WI38 (cell line): ENCODE data around the gene MEGF11.

Experiments used
- H3K4me3 ChIP-seq: 2 replicates; pipeline ENCODE4 v1.5.1; 2011; ENCODE audit warnings: low read depth, mild to moderate bottlenecking, control low read depth, low read length
- TF ChIP-seq, protein P1 (sequence below): IDR thresholded peaks from 2 replicates; pipeline ENCODE4 v1.5.1; 2012; ENCODE audit warnings: low read depth, mild to moderate bottlenecking, control low read depth, low read length

MEGF11 gene

GRCh38 chr15:66180531-66181097 lies 72.9 kb downstream of the MEGF11 start:
- H3K4me3 ChIP-seq, result no peak overlapping the region
- TF ChIP-seq, protein P1, sequence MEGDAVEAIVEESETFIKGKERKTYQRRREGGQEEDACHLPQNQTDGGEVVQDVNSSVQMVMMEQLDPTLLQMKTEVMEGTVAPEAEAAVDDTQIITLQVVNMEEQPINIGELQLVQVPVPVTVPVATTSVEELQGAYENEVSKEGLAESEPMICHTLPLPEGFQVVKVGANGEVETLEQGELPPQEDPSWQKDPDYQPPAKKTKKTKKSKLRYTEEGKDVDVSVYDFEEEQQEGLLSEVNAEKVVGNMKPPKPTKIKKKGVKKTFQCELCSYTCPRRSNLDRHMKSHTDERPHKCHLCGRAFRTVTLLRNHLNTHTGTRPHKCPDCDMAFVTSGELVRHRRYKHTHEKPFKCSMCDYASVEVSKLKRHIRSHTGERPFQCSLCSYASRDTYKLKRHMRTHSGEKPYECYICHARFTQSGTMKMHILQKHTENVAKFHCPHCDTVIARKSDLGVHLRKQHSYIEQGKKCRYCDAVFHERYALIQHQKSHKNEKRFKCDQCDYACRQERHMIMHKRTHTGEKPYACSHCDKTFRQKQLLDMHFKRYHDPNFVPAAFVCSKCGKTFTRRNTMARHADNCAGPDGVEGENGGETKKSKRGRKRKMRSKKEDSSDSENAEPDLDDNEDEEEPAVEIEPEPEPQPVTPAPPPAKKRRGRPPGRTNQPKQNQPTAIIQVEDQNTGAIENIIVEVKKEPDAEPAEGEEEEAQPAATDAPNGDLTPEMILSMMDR, result no peak

DNA sequence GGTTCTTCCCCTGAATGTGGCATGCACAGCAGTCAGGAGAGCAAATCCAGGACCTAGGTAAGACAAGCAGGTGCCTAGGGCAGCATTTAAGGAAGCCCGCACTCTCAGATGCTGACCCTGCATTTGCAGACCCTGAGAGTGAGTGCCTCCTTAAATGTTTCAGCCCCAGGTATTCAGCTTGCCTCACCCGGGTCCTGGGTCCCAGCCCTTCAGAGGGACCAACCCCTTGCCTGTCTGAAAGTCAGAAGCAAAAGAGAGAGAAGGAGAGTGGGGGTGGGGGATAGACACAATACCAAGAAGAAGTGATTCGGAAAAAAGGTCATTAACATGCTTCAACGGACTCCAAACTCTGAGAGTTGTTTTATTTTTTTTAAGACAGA lies 75.0 kb downstream of the MEGF11 start:
- no peak overlapping the region for H3K4me3 ChIP-seq
- TF ChIP-seq, protein P1, result no peak

DNA sequence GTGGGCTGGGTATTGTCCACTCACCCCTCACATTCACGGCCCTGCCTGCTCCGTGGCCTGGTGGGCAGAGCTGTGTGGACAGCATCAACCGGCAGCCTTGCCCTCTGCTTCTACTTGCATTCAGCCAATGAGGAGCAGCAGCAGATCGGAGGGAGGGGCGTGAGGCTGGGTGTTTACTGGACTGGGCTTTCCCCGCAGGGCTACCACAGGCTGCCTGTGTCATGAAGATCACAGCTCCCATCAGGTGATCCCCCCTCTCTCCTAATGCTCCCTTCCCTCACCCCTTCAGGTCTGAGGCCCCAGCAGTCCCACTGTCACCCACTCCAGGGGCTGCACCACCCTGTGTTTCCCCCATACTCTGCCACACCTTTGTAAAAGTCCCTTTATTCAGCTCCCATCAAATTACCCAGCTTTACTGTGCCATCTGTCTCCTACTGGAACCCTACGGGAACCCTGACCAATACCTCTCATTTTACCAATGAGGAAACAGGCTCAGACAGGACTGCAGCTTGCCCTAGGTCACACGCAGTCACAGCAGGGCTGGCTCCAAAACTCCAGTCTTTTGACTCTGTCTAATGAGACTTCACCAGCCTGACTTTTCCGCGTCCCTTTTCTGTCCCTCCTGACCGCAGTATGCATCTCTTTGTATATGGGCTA lies 81.1 kb downstream of the MEGF11 start:
- no peak overlapping the region for H3K4me3 ChIP-seq
- TF ChIP-seq, protein P1, result no peak

- TF ChIP-seq, protein P1, result no peak
- no peak overlapping the region for H3K4me3 ChIP-seq
Observed at GRCh38 chr15:66171841-66172240, 81.7 kb downstream of the MEGF11 start.

DNA sequence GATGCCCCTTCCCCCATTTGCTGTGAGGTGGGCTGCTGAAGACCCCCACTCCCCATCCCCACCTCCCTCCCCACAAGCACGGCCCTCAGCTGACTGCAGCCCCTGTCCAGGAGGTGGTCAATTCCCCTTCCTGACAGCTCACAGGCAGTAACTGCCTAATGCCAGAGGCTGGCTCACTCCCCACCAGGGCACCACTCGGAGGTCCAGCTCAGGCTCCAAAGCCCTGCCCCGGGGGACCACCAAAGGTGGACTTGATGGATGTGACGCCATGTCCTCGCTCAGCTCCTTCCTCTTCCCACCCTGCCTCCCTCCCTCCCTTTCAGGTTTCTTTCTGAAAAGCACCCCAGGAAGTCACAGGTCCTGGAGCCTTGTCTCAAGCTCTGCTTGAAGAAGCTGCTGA lies 82.8 kb downstream of the MEGF11 start:
- H3K4me3 ChIP-seq, result no peak overlapping the region

GRCh38 chr15:66170042-66170441 lies 83.5 kb downstream of the MEGF11 start:
- TF ChIP-seq, protein P1, result no peak

More for the DNA sequence above, 82.8 kb downstream of the MEGF11 start:
- TF ChIP-seq, protein P1, result no peak

DNA sequence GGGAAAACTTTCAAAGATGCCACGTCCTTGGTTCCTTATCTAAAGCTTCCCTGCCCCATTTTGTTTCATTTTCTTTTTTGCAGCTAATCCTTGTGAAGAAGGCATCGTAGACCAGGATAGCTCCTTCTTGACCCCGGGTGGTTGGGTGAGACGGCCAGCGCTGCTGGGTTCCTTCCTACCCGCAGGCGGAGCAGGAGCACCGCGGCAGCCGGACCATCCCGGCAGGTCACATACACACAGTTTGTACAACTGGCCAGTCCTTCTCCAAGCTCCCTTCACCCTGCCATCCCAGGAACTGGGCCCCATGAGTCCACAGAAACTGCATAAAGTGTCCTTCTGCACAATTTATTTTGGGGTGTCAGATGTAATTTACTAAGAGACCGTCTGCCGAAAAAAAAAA lies 83.9 kb downstream of the MEGF11 start:
- H3K4me3 ChIP-seq, result no peak overlapping the region
- TF ChIP-seq, protein P1, result no peak

More at GRCh38 chr15:66170042-66170441, 83.5 kb downstream of the MEGF11 start:
- no peak overlapping the region for H3K4me3 ChIP-seq
